Measurements from ENCODE around the gene IQGAP1. TPM values are rescaled to one million over a fixed set of nuclear protein-coding genes. Genes with fewer than 3 reads are reported as not detected.

The IQGAP1 gene
- total and polyA plus RNA-seq, 4 donors, result 83.0 to 396 (median 189) TPM

- H3K4me1 ChIP-seq (ENCODE audit: control insufficient read depth in 5 of 5, insufficient read depth in 5 of 5, low read length in 5 of 5), result peaks cover 4 to 46% (median 10%) of the 10 kb centered on the region in 5 donors
Observed at GRCh38 chr15:90411176-90411575, 23.1 kb downstream of the IQGAP1 start.

GRCh38 chr15:90412356-90413194 is 24.5 kb downstream of the IQGAP1 start:
- H3K27ac ChIP-seq (ENCODE audit: low read depth in 1 of 2, low read length in 1 of 2), result peak overlapping the region in 1 of 2 donors; percentile 67
- peaks cover 4 to 41% (median 10%) of the 10 kb centered on the region in 5 donors for H3K4me1 ChIP-seq (ENCODE audit: control insufficient read depth in 5 of 5, insufficient read depth in 5 of 5, low read length in 5 of 5)
- DNase-seq (peak; percentile 69 to 91 (median 74)), ATAC-seq (ENCODE audit: insufficient read depth, low FRiP score) (peak; percentile 88)
- no peak for TF ChIP-seq CTCF (IDR thresholded peaks at IDR 0.05; ENCODE audit: control extremely low read depth, extremely low read depth)
- no peaks in the 10 kb centered on the region for H3K27me3 ChIP-seq (ENCODE audit: control insufficient read depth in 3 of 3, insufficient read depth in 3 of 3, low read length in 2 of 3)
- no peak overlapping the region for H3K9ac ChIP-seq (ENCODE audit: insufficient read depth in 1 of 2, low read length in 2 of 2)
- H3K4me3 ChIP-seq, result no peak overlapping the region
- no peaks in the 10 kb centered on the region for H3K9me3 ChIP-seq (ENCODE audit: control insufficient read depth in 4 of 4, insufficient read depth in 3 of 4, low read length in 3 of 4)
- 33 to 34% methylated on average over 3 of the region's 3 CpGs for WGBS, 2 donors
- peaks cover 0 to 3% (median under 1%) of the 10 kb centered on the region in 4 donors for H3K36me3 ChIP-seq (ENCODE audit: control insufficient read depth in 4 of 4, insufficient read depth in 4 of 4, low read length in 4 of 4)

More at GRCh38 chr15:90411176-90411575, 23.1 kb downstream of the IQGAP1 start:
- DNase-seq (no peak), ATAC-seq (ENCODE audit: insufficient read depth, low FRiP score) (no peak)
- no peak overlapping the region for H3K4me3 ChIP-seq
- H3K27me3 ChIP-seq (ENCODE audit: control insufficient read depth in 3 of 3, insufficient read depth in 3 of 3, low read length in 2 of 3), result no peaks in the 10 kb centered on the region
- no peaks in the 10 kb centered on the region for H3K9me3 ChIP-seq (ENCODE audit: control insufficient read depth in 4 of 4, insufficient read depth in 3 of 4, low read length in 3 of 4)
- TF ChIP-seq CTCF (IDR thresholded peaks at IDR 0.05; ENCODE audit: control extremely low read depth, extremely low read depth), result no peak
- H3K9ac ChIP-seq (ENCODE audit: insufficient read depth in 1 of 2, low read length in 2 of 2), result no peak overlapping the region
- H3K36me3 ChIP-seq (ENCODE audit: control insufficient read depth in 4 of 4, insufficient read depth in 4 of 4, low read length in 4 of 4), result peaks cover 0 to 3% (median under 1%) of the 10 kb centered on the region in 4 donors
- no peak overlapping the region for H3K27ac ChIP-seq (ENCODE audit: low read depth in 1 of 2, low read length in 1 of 2)
- 92% methylated on average over 2 of the region's 2 CpGs for WGBS, 2 donors

GRCh38 chr15:90413411-90414379 is 25.7 kb downstream of the IQGAP1 start:
- H3K9ac ChIP-seq (ENCODE audit: insufficient read depth in 1 of 2, low read length in 2 of 2), result peak overlapping the region in 1 of 2 donors; percentile 39
- no peak for TF ChIP-seq CTCF (IDR thresholded peaks at IDR 0.05; ENCODE audit: control extremely low read depth, extremely low read depth)
- no peak overlapping the region for H3K4me3 ChIP-seq
- peaks cover 0 to 3% (median under 1%) of the 10 kb centered on the region in 4 donors for H3K36me3 ChIP-seq (ENCODE audit: control insufficient read depth in 4 of 4, insufficient read depth in 4 of 4, low read length in 4 of 4)
- H3K9me3 ChIP-seq (ENCODE audit: control insufficient read depth in 4 of 4, insufficient read depth in 3 of 4, low read length in 3 of 4), result no peaks in the 10 kb centered on the region
- peaks cover 5 to 32% (median 11%) of the 10 kb centered on the region in 5 donors for H3K4me1 ChIP-seq (ENCODE audit: control insufficient read depth in 5 of 5, insufficient read depth in 5 of 5, low read length in 5 of 5)
- no peaks in the 10 kb centered on the region for H3K27me3 ChIP-seq (ENCODE audit: control insufficient read depth in 3 of 3, insufficient read depth in 3 of 3, low read length in 2 of 3)
- WGBS, 2 donors, result 39 to 41% methylated on average over 10 of the region's 10 CpGs
- DNase-seq (no peak), ATAC-seq (ENCODE audit: insufficient read depth, low FRiP score) (no peak)
- H3K27ac ChIP-seq (ENCODE audit: low read depth in 1 of 2, low read length in 1 of 2), result peak overlapping the region; percentile 6 to 79

All from lung (tissue), 12 donors.